T-cell (primary cell): Measurements from ENCODE around the gene VRK2. TPM values are rescaled to one million over a fixed set of nuclear protein-coding genes. Genes with fewer than 3 reads are reported as not detected.
"Not testable (repeated sequence)": the region's sequence is repeated elsewhere in the genome, so short reads cannot be mapped to it uniquely, and the experiment has no call there.

Source experiments
- ATAC-seq, 4 experiments: fragments of 200-7000 bp in 3 of 4; fragments of 150-1000 bp in 1 of 4; cut with Tn5 transposase; replicated peaks in 1 of 4; 1 replicate in 3 of 4; 2 replicates in 1 of 4; pipeline ENCODE4 v1.10.0; 2021; ENCODE audit warnings: moderate library complexity in 3 of 4, mild to moderate bottlenecking in 2 of 4, moderate number of reproducible peaks in 1 of 4
- CTCF ChIA-PET, 2 donors: fragments of 300-600 bp; sonication (Branson Sonifier 250); formaldehyde crosslinking; loops; one replicate each; lab custom pipeline; 2022; ENCODE audit warnings: antibody characterized with exemption in 2 of 2; lab: Charles Lee
- POLR2A ChIA-PET, 2 donors: fragments of 300-600 bp; sonication (Branson Sonifier 250); formaldehyde crosslinking; loops; one replicate each; lab custom pipeline; 2022; ENCODE audit warnings: antibody characterized with exemption in 2 of 2; lab: Charles Lee
- DNase-seq, 35 experiments: peaks; one replicate each; pipeline versions ENCODE4 v3.0.0 to v3.0.0-alpha.2; 2013 to 2023
- H3K27ac ChIP-seq: one replicate; pipeline ENCODE4 v1.5.1; 2013; ENCODE audit warnings: low read length
- H3K27me3 ChIP-seq, 2 experiments: replicated peaks in 1 of 2; 1 replicate in 1 of 2; 2 replicates in 1 of 2; pipeline versions ENCODE4 v1.6.1 to v1.7.0; 2013; ENCODE audit warnings: low read length in 1 of 2, mixed read lengths in 1 of 2; ENCODE audit not compliant: control insufficient read depth in 2 of 2, insufficient read depth in 2 of 2; ENCODE audit errors: extremely low read depth in 1 of 2
- H3K36me3 ChIP-seq, 2 donors: 1 replicate in 1 of 2; 2 replicates in 1 of 2; pipeline versions ENCODE4 v1.6.1 to v1.7.0; 2013; ENCODE audit warnings: low read length in 1 of 2; ENCODE audit not compliant: control insufficient read depth in 2 of 2, insufficient read depth in 1 of 2; ENCODE audit errors: extremely low read depth in 1 of 2
- H3K4me1 ChIP-seq, 2 experiments: 1 replicate in 1 of 2; 2 replicates in 1 of 2; pipeline versions ENCODE4 v1.6.1 to v1.7.0; 2013; ENCODE audit warnings: low read length in 2 of 2, mixed read lengths in 1 of 2; ENCODE audit not compliant: insufficient read depth in 2 of 2, control insufficient read depth in 1 of 2; ENCODE audit errors: extremely low read depth in 1 of 2
- H3K4me3 ChIP-seq, 2 donors: 1 replicate in 1 of 2; 2 replicates in 1 of 2; pipeline versions ENCODE4 v1.5.1 to v1.7.0; 2013; ENCODE audit warnings: mild to moderate bottlenecking in 2 of 2, low read length in 1 of 2, moderate library complexity in 1 of 2; ENCODE audit not compliant: control insufficient read depth in 1 of 2; ENCODE audit errors: extremely low read depth in 1 of 2
- H3K9me3 ChIP-seq: 2 replicates; pipeline ENCODE4 v1.7.0; 2013
- H3K27ac Mint-ChIP-seq, 2 donors: one replicate each; pipeline ENCODE4 v1.8.0; 2020 to 2021; ENCODE audit warnings: mild to moderate bottlenecking in 2 of 2, mixed read lengths in 2 of 2
- H3K27me3 Mint-ChIP-seq, 2 donors: one replicate each; pipeline ENCODE4 v1.8.0; 2021 to 2022; ENCODE audit warnings: mixed read lengths in 2 of 2
- H3K36me3 Mint-ChIP-seq: one replicate; pipeline ENCODE4 v1.8.0; 2021; ENCODE audit warnings: mixed read lengths
- H3K4me1 Mint-ChIP-seq, 3 donors: one replicate each; pipeline ENCODE4 v1.8.0; 2020 to 2022; ENCODE audit warnings: mixed read lengths in 3 of 3, mild to moderate bottlenecking in 1 of 3
- H3K4me3 Mint-ChIP-seq, 3 donors: one replicate each; pipeline ENCODE4 v1.8.0; 2020 to 2022; ENCODE audit warnings: mild to moderate bottlenecking in 3 of 3, mixed read lengths in 3 of 3, moderate library complexity in 3 of 3
- H3K9me3 Mint-ChIP-seq, 3 donors: one replicate each; pipeline ENCODE4 v1.8.0; 2020 to 2022; ENCODE audit warnings: mixed read lengths in 3 of 3
- WGBS: methylation state at CpG from one replicate; pipeline ENCODE4 v1.1.5; 2013; ENCODE audit warnings: missing lambda C conversion rate; ENCODE audit not compliant: insufficient coverage; 5-methylcytosine and 5-hydroxymethylcytosine counted together
- total RNA-seq, 35 experiments: library from RNA in 6 of 35; stranded (reverse) in 6 of 35; fragments of 120-200 nt in 1 of 35; gene quantifications; one replicate each; pipeline versions ENCODE4 v1.2.1 to v1.2.4 and lab custom pipeline; 2013 to 2026

VRK2 gene
- total RNA-seq, 5 donors from 2014 or later (not counting 1 experiment from before 2014, with no cell fraction given) = 13.9 to 18.8 (median 15.7) TPM

DNA sequence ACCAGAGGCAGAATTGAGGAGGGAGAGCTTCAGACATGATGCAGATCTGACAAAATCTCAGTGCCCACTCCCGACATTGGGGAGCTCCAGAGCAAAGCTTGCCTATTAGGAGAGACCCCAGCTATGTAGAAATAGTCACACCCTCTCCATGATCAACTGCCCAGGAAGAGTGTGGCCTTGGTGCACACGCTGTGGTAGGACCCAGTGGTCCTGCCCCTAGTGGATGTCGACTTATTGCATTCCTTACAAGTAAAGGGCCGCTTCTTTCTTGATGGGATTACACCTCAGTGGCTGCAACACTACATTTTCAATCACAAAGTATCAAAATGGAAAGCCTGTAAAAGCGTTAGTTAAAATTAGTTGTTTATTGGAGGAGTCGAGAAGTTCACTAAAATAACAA is 64.2 kb downstream of the VRK2 start:
- Mint-ChIP-seq H3K27me3 (no peaks in the 10 kb centered on the region), H3K9me3 (no peaks in the 10 kb centered on the region), H3K36me3 (peaks cover 26% of the 10 kb centered on the region), H3K4me1 (peaks cover 0 to 11% (median 2%) of the 10 kb centered on the region in 3 donors), H3K4me3 (no peak overlapping the region), H3K27ac (no peak overlapping the region)
- 100% methylated on average over 1 of the region's 6 CpGs for WGBS
- H3K4me1 ChIP-seq = no peaks in the 10 kb centered on the region
- ATAC-seq (no peak), DNase-seq (no peak)
- H3K27me3 ChIP-seq = no peaks in the 10 kb centered on the region
- no peak overlapping the region for H3K4me3 ChIP-seq
- CTCF ChIA-PET = no interaction called here
- POLR2A ChIA-PET = no interaction called here
- H3K36me3 ChIP-seq = no peaks in the 10 kb centered on the region
- no peak overlapping the region for H3K27ac ChIP-seq
- H3K9me3 ChIP-seq = no peaks in the 10 kb centered on the region

DNA sequence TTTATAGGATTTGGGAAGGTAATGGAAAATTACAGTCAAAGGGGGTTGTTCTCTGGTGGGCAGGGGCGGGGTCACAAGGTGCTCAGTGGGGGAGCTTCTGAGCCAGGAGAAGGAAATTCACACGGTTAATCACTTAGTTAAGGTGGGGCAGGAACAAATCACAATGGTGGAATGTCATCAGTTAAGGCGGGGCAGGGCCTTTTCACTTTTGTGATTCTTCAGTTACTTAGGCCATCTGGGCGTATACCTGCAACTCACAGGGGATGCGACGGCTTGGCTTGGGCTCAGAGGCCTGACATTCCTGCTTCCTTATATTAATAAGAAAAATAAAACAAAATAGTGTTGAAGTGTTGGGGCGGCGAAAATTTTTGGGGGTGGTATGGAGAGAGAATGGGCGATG is 67.0 kb downstream of the VRK2 start:
- H3K9me3 Mint-ChIP-seq, CTCF ChIA-PET, H3K4me3 ChIP-seq, H3K27ac ChIP-seq, H3K27ac Mint-ChIP-seq, H3K9me3 ChIP-seq, ATAC-seq, H3K27me3 Mint-ChIP-seq, H3K27me3 ChIP-seq, POLR2A ChIA-PET, H3K4me1 Mint-ChIP-seq, H3K36me3 ChIP-seq, H3K4me1 ChIP-seq, H3K4me3 Mint-ChIP-seq, DNase-seq: not testable (repeated sequence)
- H3K36me3 Mint-ChIP-seq = peaks cover 43% of the 10 kb centered on the region
- WGBS = 100% methylated on average over 3 of the region's 9 CpGs

DNA sequence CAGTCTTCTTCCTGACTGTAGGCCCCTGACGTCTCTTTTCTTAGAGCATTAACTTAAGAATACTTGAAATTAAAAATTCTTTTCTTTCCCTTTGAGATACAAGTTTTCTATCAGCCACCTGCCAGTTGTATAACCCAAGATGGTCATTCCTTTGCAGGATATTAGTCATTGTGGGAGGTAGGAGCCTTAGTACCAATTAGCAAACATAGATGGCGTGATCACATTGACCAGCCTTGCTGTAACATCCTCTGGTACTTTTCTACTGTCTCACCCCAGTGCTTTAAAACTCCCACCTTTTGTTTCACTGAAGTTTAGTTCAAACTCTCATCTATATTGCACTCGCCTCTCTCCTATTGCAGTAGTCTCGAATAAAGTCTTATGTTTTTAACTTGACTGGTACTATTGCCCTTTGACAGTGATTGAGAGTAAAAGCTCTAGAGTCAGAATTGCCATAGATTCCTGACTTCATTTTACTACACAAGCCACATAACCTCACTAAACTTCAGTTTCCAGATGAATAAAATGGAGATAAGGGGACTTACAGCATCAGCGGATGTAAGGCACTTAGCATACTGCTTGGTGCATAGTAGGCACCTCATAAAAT is 74.1 kb downstream of the VRK2 start:
- Histone ChIP-seq H3K27ac (no peak overlapping the region), H3K9me3 (no peaks in the 10 kb centered on the region), H3K4me1 (no peaks in the 10 kb centered on the region), H3K4me3 (no peak overlapping the region), H3K27me3 (no peaks in the 10 kb centered on the region), H3K36me3 (no peaks in the 10 kb centered on the region)
- Mint-ChIP-seq H3K27me3 (no peaks in the 10 kb centered on the region), H3K4me3 (no peak overlapping the region), H3K27ac (no peak overlapping the region), H3K4me1 (no peaks in the 10 kb centered on the region), H3K36me3 (peaks cover 58% of the 10 kb centered on the region), H3K9me3 (peaks cover 0 to 5% (median 0%) of the 10 kb centered on the region in 3 donors)
- WGBS = 88% methylated on average over 1 of the region's 5 CpGs
- ATAC-seq (no peak), DNase-seq (no peak)
- CTCF ChIA-PET = no interaction called here
- POLR2A ChIA-PET = no interaction called here

DNA sequence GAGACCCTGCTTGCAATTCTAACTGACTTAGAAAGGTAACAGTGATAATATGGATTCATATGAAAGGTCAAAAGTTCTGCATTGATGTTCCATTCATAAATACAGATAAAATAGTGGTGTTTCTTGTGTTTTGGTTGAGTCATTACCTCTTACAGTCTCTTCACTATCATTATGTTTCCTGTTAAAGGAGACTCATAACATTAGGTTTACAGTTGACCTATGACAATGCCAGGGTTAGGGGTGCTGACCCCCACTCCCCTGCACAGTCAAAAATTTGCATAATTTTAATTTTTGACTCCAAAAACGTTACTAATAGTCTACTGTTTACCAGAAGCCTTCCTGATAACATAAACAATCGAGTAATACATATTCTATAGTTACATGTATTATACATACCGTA is 75.4 kb downstream of the VRK2 start:
- Mint-ChIP-seq H3K4me1 (no peaks in the 10 kb centered on the region), H3K36me3 (peaks cover 46% of the 10 kb centered on the region), H3K27me3 (no peaks in the 10 kb centered on the region), H3K27ac (no peak overlapping the region), H3K4me3 (no peak overlapping the region), H3K9me3 (peaks cover 0 to 5% (median 0%) of the 10 kb centered on the region in 3 donors)
- DNase-seq (no peak), ATAC-seq (no peak)
- no peaks in the 10 kb centered on the region for H3K9me3 ChIP-seq
- H3K4me1 ChIP-seq = no peaks in the 10 kb centered on the region
- no CpG with 5 or more reads among the region's 3 CpGs for WGBS
- no peak overlapping the region for H3K4me3 ChIP-seq
- no peaks in the 10 kb centered on the region for H3K27me3 ChIP-seq
- H3K27ac ChIP-seq = no peak overlapping the region
- ChIA-PET CTCF (no interaction called here), POLR2A (no interaction called here)
- H3K36me3 ChIP-seq = no peaks in the 10 kb centered on the region

DNA sequence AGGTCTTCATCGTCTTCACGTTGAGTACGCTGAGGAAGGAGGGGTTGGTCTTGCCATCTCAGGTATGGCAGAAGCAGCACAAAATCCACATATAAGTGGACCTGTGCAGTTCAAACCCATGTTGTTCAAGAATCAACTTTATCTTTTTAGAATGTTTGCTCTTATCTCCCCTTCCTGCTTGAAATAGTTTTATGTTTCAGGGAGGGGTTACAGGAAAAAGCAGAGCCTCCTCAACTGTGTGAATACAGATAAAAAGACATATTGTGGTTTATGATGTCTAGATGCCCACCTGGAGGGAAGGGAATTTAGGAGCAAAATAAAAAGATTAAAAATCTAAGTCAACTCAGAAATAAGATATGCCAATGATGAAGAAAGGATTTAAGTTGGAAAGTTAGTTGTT is 75.9 kb downstream of the VRK2 start:
- no peaks in the 10 kb centered on the region for H3K9me3 ChIP-seq
- ChIA-PET POLR2A (no interaction called here), CTCF (no interaction called here)
- H3K27me3 Mint-ChIP-seq = no peaks in the 10 kb centered on the region
- H3K9me3 Mint-ChIP-seq = peaks cover 0 to 5% (median 0%) of the 10 kb centered on the region in 3 donors
- ATAC-seq = no peak
- no peaks in the 10 kb centered on the region for H3K27me3 ChIP-seq
- no peak overlapping the region for H3K27ac ChIP-seq
- H3K27ac Mint-ChIP-seq = no peak overlapping the region
- peaks cover 43% of the 10 kb centered on the region for H3K36me3 Mint-ChIP-seq
- H3K36me3 ChIP-seq = no peaks in the 10 kb centered on the region
- WGBS = 100% methylated on average over 1 of the region's 3 CpGs
- no peak overlapping the region for H3K4me3 ChIP-seq
- DNase-seq = no peak
- no peaks in the 10 kb centered on the region for H3K4me1 ChIP-seq
- no peak overlapping the region for H3K4me3 Mint-ChIP-seq
- H3K4me1 Mint-ChIP-seq = no peaks in the 10 kb centered on the region

DNA sequence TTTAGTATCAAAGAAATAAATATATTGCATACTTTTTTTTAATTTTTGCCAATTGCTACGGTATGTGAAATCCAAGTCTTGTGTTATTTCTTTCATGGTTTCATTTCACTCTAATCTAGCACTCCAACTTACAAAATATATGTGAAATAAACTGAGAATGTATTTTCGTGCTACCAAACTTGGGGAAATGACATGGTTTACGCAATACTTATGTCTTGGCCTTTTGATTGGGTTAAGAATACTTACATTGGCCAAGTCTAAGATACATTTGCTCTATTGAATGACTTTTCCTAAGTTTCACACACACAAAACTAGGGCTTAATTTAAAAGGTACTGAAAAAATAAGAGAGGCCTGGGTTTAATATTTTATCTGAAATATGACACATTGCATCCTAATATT is 80.5 kb downstream of the VRK2 start:
- CTCF ChIA-PET = no interaction called here
- H3K4me3 Mint-ChIP-seq = no peak overlapping the region
- peaks cover 30% of the 10 kb centered on the region for H3K36me3 Mint-ChIP-seq
- H3K4me3 ChIP-seq = no peak overlapping the region
- no peak for DNase-seq
- H3K4me1 Mint-ChIP-seq = no peaks in the 10 kb centered on the region
- no CpG with 5 or more reads among the region's 3 CpGs for WGBS
- no peaks in the 10 kb centered on the region for H3K9me3 Mint-ChIP-seq
- no peak for ATAC-seq
- no peaks in the 10 kb centered on the region for H3K9me3 ChIP-seq
- H3K27me3 Mint-ChIP-seq = no peaks in the 10 kb centered on the region
- no peak overlapping the region for H3K27ac ChIP-seq
- H3K36me3 ChIP-seq = peaks cover 0 to 3% of the 10 kb centered on the region in 2 donors
- POLR2A ChIA-PET = no interaction called here
- H3K27ac Mint-ChIP-seq = no peak overlapping the region
- H3K4me1 ChIP-seq = no peaks in the 10 kb centered on the region
- no peaks in the 10 kb centered on the region for H3K27me3 ChIP-seq

DNA sequence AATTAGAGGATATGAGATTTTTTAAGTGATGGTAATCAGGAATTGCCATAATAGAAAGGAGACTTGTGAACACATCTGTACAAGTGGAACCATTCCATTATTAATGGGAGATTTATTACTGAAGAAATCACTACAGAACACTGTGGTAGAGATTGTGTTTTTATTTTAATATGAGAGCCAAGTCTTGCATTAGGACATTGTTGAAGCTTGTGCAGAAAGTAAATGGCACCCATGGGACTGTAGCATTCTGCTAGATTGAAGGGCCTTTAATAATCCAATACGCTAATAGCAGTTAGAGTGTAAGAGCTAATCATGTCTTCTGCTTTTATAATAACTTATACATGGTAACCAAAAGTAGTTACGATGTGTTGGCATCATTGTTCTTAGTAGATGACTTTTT is 83.6 kb downstream of the VRK2 start:
- Histone ChIP-seq H3K27ac (no peak overlapping the region), H3K9me3 (no peaks in the 10 kb centered on the region), H3K4me1 (no peaks in the 10 kb centered on the region), H3K36me3 (peaks cover 0 to 5% of the 10 kb centered on the region in 2 donors), H3K27me3 (no peaks in the 10 kb centered on the region), H3K4me3 (no peak overlapping the region)
- DNase-seq = no peak
- H3K27me3 Mint-ChIP-seq = no peaks in the 10 kb centered on the region
- WGBS = no CpG with 5 or more reads among the region's 2 CpGs
- POLR2A ChIA-PET = no interaction called here
- no peak for ATAC-seq
- no peak overlapping the region for H3K27ac Mint-ChIP-seq
- H3K9me3 Mint-ChIP-seq = no peaks in the 10 kb centered on the region
- CTCF ChIA-PET = no interaction called here
- no peaks in the 10 kb centered on the region for H3K4me1 Mint-ChIP-seq
- peaks cover 30% of the 10 kb centered on the region for H3K36me3 Mint-ChIP-seq
- no peak overlapping the region for H3K4me3 Mint-ChIP-seq
